Ishikawa (cell line): ENCODE results near the gene TACC2.

Source experiments
- CEBPB ChIP-seq: IDR thresholded peaks from 2 replicates; pipeline ENCODE4 v1.6.1; 2012
- EGR1 ChIP-seq: IDR thresholded peaks from 2 replicates; pipeline ENCODE4 v1.6.1; 2012
- MAX ChIP-seq: IDR thresholded peaks from 2 replicates; pipeline ENCODE4 v1.6.1; 2012
- RAD21 ChIP-seq: IDR thresholded peaks from 2 replicates; pipeline ENCODE4 v1.6.1; 2012; ENCODE audit warnings: low read depth
- TEAD4 ChIP-seq: IDR thresholded peaks from 2 replicates; pipeline ENCODE4 v1.6.1; 2012
- USF1 ChIP-seq: IDR thresholded peaks from 2 replicates; pipeline ENCODE4 v1.6.1; 2012

DNA sequence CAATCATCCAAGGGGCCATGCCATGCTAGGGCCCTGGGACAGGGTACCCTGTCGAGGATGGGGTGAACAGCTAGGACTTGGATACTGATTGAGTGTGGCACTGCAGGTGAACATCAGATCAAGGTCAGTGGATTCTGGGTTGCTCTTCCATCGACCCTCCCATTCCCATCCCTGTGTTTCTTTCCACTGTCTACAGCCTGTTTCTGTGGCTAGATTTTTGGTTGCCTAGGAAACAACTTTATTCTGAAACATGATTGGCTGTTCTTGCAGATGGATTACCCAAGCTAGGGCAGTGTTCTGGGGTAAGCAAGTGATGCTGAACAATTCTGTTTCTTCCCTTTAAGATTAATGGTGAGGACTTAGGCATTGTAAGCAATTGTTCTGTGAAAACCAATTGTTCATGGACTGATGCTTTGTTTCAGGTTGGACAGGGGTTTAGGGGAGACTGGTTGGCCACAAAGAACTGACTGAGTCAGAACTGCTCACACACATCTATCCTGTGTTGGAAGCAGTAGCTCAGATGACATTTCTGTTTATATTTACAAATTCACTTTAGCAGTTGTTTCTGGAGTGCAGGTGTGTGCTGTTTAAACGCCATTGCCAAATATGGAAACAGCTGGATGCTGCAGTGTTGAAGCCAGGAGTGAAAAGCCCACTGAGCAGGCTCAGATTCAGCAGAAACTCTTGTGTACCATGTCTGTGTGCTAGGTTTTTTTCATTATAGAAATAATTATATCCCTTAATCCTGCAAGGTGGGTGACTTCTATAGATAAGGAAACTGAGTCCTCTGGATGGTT, 179.8 kb downstream of the TACC2 start:
- TF ChIP-seq USF1 (no peak), RAD21 (no peak), MAX (no peak), TEAD4 (no peak), CEBPB (no peak), EGR1 (no peak)
